Spinal cord (tissue), 10 donors: Measurements from ENCODE around the gene PDCD2L. TPM values are rescaled to one million over a fixed set of nuclear protein-coding genes. Genes with fewer than 3 reads are reported as not detected.

Experiments
- DNase-seq, 6 donors: peaks; one replicate each; pipeline versions ENCODE4 v3.0.0 to v3.0.0-alpha.2; 2013 to 2015; ENCODE audit warnings: low spot score in 6 of 6, low read depth in 4 of 6
- H3K27ac ChIP-seq: one replicate; pipeline ENCODE4 v1.5.1; 2013; ENCODE audit warnings: low read depth, low read length, control low read depth
- H3K27me3 ChIP-seq: one replicate; pipeline ENCODE4 v1.6.1; 2013; ENCODE audit warnings: low read length; ENCODE audit not compliant: control insufficient read depth, insufficient read depth
- H3K36me3 ChIP-seq: one replicate; pipeline ENCODE4 v1.6.1; 2013; ENCODE audit warnings: low read length; ENCODE audit not compliant: control insufficient read depth, insufficient read depth
- H3K4me1 ChIP-seq: one replicate; pipeline ENCODE4 v1.6.1; 2013; ENCODE audit warnings: low read length; ENCODE audit not compliant: control insufficient read depth, insufficient read depth
- H3K4me3 ChIP-seq: one replicate; pipeline ENCODE4 v1.5.1; 2013; ENCODE audit warnings: low read depth, low read length, control low read depth
- H3K9me3 ChIP-seq: one replicate; pipeline ENCODE4 v1.6.1; 2013; ENCODE audit warnings: low read length; ENCODE audit not compliant: control insufficient read depth, insufficient read depth
- WGBS: methylation state at CpG from one replicate; pipeline ENCODE4 v1.1.5; 2013; ENCODE audit warnings: missing lambda C conversion rate; ENCODE audit not compliant: insufficient coverage; 5-methylcytosine and 5-hydroxymethylcytosine counted together
- polyA plus RNA-seq, 2 donors: library from polyadenylated mRNA; unstranded; fragments of 120-200 nt; gene quantifications; one replicate each; pipeline ENCODE4 v1.2.1, GENCODE V29; 2013; ENCODE audit not compliant: insufficient read length in 2 of 2
- total RNA-seq, 2 donors: library from RNA; depleted of rRNA in 1 of 2; stranded (reverse); fragments of 120-200 nt in 1 of 2; fragments of >200 nt in 1 of 2; gene quantifications; one replicate each; pipeline versions ENCODE4 v1.2.3 to v1.2.4, GENCODE V29; 2013 to 2014
- donor health status: healthy.

Gene PDCD2L
- total and polyA plus RNA-seq, 4 donors: 9.0 to 19.7 (median 18.8) TPM

DNA sequence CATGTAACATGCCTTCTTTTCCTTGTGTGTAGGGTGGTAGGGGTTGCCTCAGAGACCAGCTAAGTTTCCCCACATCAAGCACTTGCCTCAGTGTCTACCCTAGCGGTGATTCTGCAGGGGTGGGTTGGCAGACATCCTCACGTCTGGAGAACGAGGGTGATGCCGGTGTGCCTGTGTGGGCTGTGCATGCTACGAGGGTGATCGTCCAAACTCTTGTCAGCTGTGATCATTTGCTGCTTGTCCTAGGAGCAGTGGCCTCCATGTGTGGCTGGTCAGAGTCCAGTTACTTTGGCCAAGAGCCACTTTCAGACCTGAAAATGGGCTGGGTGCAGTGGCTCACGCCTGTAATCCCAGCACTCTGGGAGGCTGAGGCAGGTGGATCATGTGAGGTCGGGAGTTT lies 34.1 kb upstream of the PDCD2L start:
- peaks cover 23% of the 10 kb centered on the region for H3K4me1 ChIP-seq
- 89% methylated on average over 7 of the region's 8 CpGs for WGBS
- H3K27ac ChIP-seq: no peak overlapping the region
- no peak overlapping the region for H3K4me3 ChIP-seq
- no peaks in the 10 kb centered on the region for H3K9me3 ChIP-seq
- H3K27me3 ChIP-seq: no peaks in the 10 kb centered on the region
- peaks cover 73% of the 10 kb centered on the region for H3K36me3 ChIP-seq
- no peak for DNase-seq

DNA sequence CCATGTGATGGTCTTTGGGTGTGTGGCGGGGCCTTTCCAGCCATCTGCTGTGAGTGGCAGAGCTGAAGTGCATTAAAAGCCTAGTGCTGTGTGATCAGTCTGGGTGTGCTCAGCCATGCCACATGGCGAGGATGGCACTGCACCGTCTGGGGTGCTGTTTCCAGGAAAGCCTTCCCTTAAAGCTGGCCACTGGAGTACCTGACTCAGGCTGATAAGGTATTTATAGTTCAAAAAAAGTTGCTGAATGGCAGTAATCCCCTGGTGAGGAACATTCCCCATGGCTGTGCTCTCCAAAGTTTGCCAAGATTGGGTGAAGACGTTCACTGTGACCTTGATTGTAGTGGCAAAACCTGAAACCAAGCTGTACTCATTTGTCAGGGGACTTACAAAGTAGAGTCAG lies 33.2 kb upstream of the PDCD2L start:
- H3K27ac ChIP-seq: no peak overlapping the region
- H3K9me3 ChIP-seq: no peaks in the 10 kb centered on the region
- peaks cover 17% of the 10 kb centered on the region for H3K4me1 ChIP-seq
- 91% methylated on average over 4 of the region's 4 CpGs for WGBS
- peaks cover 82% of the 10 kb centered on the region for H3K36me3 ChIP-seq
- H3K4me3 ChIP-seq: no peak overlapping the region
- no peak for DNase-seq
- no peaks in the 10 kb centered on the region for H3K27me3 ChIP-seq

DNA sequence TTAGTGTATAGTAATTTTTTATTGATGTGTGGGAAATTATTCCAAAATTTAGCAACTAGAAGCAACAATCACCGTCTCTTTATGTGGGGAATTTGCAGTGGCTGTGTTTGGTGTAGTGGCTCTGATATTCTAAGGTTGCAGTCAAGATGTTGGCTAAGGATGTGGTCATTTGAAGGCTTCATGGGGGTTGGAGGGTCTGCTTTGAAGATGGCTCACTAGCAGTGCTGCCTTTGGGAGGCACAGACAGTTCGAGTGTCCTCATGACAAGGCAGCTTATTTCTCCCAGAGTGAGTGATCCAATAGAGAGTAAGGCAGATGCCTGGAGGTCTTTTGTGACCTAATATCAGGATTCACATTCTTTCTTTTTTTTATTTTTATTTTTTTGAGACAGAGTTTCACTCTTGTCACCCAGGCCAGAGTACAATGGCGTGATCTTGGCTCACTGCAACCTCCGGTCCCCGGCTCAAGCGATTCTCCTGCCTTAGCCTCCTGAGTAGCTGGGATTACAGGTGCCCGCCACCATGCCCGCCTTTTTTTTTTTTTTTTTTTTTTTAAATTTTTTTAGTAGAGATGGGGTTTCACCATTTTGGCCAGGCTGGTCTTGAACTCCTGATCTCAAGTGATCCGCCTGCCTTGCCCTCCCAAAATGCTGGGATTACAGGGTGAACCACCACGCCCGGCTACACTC lies 30.5 kb upstream of the PDCD2L start:
- Histone ChIP-seq H3K4me1 (no peaks in the 10 kb centered on the region), H3K27ac (no peak overlapping the region), H3K4me3 (no peak overlapping the region), H3K9me3 (no peaks in the 10 kb centered on the region), H3K36me3 (peaks cover 81% of the 10 kb centered on the region), H3K27me3 (no peaks in the 10 kb centered on the region)
- WGBS: 94% methylated on average over 3 of the region's 11 CpGs
- DNase-seq: no peak

DNA sequence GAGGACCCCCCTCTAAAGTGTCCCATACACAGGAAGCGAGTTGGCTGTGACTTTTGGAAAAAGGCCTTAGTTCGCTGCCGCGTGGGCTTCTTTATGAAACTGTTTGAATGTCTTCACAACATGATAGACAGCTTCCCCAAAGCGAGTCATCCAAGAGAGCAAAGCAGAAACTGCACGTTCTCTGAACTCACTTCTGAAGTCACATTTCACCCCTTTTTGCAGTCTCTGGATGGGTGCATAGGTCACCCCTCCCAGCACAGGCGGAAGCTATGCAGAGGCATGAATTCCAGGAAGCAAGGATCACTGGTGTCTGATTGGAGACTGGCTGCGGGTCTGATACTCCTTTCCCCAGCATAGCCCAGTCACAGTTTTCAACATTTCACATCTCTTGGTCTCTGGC lies 28.6 kb upstream of the PDCD2L start:
- Histone ChIP-seq H3K27ac (no peak overlapping the region), H3K27me3 (no peaks in the 10 kb centered on the region), H3K4me1 (no peaks in the 10 kb centered on the region), H3K36me3 (peaks cover 80% of the 10 kb centered on the region), H3K4me3 (no peak overlapping the region), H3K9me3 (no peaks in the 10 kb centered on the region)
- 98% methylated on average over 6 of the region's 8 CpGs for WGBS
- DNase-seq: no peak

DNA sequence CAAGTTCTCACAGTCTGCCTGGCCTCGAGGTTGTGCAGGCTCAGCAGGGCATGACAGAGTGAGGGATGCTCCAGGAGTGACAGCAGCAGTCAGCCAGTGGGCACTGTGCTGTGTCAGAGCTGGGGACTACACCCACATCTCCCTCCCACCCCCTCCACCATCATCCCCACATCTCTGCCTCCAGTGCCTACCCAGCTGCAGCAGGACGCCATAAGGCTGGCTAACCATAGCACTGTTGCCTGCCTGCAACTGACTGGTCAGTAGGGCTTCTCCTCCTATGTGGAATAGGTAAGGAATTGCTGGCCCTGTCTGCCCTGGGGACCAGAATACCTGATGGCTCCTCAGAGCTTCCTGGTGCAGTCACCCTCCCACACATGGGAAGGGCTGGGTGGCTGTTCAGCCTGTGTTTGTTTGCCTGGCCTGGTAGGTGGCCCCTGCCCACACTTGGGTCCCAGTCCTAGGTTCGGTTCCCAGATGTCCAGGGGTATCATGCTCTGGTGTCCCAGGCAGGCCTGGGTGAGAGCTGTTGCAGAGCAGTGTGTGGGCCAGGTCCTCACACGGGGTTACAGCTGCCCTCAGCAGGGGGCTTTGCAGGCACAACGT lies 23.5 kb upstream of the PDCD2L start:
- no peak overlapping the region for H3K4me3 ChIP-seq
- H3K36me3 ChIP-seq: peaks cover 91% of the 10 kb centered on the region
- H3K4me1 ChIP-seq: no peaks in the 10 kb centered on the region
- no peak for DNase-seq
- WGBS: 83% methylated on average over 4 of the region's 5 CpGs
- no peaks in the 10 kb centered on the region for H3K27me3 ChIP-seq
- no peak overlapping the region for H3K27ac ChIP-seq
- H3K9me3 ChIP-seq: no peaks in the 10 kb centered on the region

DNA sequence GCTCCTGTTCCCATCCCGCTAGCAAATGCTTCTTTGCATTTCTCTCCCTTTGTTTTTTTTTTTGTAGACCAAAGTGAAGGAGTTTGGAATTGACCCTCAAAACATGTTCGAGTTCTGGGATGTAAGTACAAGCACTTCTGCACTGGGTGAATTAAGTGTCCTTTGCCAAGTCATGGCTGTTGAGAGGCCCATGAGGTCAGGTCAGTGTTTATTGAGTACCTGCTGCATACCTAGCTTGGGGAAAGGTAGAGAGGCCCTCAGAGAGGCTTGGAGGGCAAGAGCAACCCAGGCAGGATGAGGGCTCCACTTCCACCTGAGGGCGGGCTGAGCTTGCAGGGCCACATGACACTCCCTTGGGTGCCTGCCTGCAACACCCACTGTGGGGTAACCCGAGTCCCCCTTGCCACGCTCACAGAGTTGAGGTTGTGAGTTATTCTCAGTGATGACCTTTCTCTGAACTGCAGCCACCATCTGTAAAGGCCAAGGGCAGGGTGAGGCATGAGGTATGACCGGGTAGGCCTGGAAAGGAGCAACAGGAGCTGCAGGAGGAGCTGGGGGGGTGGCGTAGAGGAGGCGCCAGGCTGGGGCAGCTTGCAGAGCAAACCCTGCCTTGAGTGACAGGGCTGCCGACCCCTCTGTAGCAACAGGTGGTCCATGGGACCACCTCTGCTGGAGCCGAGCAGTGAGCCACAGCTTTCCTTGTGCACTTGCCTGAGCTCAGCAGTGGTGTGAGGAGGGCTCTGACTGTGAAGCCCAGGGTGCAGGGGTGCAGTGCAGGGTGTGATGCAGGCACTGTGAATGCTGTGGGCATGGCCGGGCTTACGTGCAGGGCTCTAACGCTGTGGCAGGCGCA lies 22.6 kb upstream of the PDCD2L start:
- H3K27me3 ChIP-seq: no peaks in the 10 kb centered on the region
- no peak for DNase-seq
- WGBS: 90% methylated on average over 13 of the region's 14 CpGs
- H3K4me3 ChIP-seq: no peak overlapping the region
- H3K9me3 ChIP-seq: no peaks in the 10 kb centered on the region
- H3K27ac ChIP-seq: no peak overlapping the region
- no peaks in the 10 kb centered on the region for H3K4me1 ChIP-seq
- peaks cover 89% of the 10 kb centered on the region for H3K36me3 ChIP-seq

DNA sequence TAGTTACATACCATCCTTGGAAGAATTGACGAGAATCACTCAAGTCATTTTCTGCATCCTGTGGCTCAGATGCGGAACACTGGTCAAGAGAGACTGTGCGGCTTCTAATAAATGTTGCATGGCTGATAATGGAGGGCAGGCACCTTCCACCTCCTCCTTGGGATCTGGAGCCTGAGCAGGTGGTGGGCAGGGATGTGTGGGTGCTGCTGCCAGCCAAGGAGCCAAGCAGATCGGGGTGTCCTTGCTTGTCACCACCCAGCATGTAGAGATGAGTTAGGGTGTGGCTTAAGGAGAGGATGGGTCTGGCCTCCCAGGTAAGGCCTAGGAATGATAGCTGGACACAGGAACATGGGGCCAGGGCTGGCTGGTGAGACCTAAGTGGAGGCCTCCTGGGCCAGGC lies 21.7 kb upstream of the PDCD2L start:
- H3K4me1 ChIP-seq: no peaks in the 10 kb centered on the region
- no peaks in the 10 kb centered on the region for H3K27me3 ChIP-seq
- H3K9me3 ChIP-seq: no peaks in the 10 kb centered on the region
- no peak overlapping the region for H3K27ac ChIP-seq
- peaks cover 88% of the 10 kb centered on the region for H3K36me3 ChIP-seq
- DNase-seq: no peak
- 100% methylated on average over 3 of the region's 4 CpGs for WGBS
- no peak overlapping the region for H3K4me3 ChIP-seq

DNA sequence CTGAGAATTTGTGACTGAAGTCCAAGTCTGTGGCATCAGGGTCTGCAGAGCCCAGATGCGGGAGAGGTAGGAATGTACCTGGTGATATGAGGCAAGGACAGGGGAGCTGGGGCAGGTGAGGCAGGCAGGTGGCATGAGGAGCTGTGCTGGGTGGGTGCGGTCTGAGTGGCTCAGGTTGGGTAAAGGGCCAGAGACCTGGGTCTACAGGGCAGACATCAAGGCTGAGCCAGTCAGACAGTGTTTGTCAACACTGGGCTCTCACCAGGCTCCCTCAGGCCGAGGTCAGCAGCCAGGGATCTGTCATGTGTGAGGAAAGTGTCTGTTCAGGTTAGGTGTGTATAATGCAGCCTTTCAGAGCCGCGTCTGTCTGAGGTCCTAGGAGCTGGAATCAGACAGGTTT lies 20.6 kb upstream of the PDCD2L start:
- WGBS: 96% methylated on average over 5 of the region's 5 CpGs
- Histone ChIP-seq H3K27ac (no peak overlapping the region), H3K4me1 (no peaks in the 10 kb centered on the region), H3K4me3 (no peak overlapping the region), H3K27me3 (no peaks in the 10 kb centered on the region), H3K36me3 (peaks cover 87% of the 10 kb centered on the region), H3K9me3 (no peaks in the 10 kb centered on the region)
- DNase-seq: no peak

DNA sequence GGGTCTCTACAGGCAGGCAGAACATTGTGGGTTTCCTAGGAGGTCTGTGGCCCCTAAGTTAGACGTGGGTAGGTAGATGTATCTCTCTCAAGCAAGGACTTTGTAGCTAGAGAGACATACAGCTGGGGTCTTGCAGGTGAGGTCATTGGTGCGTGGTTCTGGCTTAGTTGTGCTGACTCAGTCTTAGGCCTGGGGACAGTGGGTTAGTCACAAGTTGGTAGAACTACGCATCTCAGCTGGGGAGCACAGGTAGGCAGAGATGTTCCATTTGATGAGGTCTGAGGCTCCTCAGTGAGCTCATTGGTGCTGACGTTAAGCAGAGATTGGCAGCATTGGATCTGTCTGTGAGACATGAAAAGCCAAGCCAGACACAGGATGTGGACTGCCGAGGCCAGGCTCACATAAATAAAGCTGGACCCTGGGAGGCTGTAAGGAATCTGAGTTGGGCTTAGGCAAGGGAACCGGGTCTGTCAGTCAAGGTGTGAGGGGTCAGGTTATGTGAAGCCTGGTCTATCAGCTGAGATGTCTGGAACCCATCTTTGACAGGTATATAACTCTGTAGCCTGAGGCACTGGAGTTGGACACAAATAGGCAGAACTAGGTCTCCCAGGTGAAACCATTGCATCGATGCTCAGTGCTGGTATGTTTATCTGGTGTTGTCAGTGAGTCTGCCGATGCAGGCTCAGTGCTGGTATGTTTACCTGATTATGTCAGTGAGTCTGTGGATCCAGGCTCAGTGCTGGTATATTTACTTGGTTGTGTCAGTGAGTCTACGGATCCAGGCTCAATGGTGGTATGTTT lies 17.4 kb upstream of the PDCD2L start:
- 97% methylated on average over 9 of the region's 9 CpGs for WGBS
- no peaks in the 10 kb centered on the region for H3K4me1 ChIP-seq
- H3K27ac ChIP-seq: no peak overlapping the region
- H3K27me3 ChIP-seq: no peaks in the 10 kb centered on the region
- H3K9me3 ChIP-seq: no peaks in the 10 kb centered on the region
- DNase-seq: no peak
- H3K36me3 ChIP-seq: peaks cover 88% of the 10 kb centered on the region
- no peak overlapping the region for H3K4me3 ChIP-seq
